Measurements from ENCODE around the gene MSL1.
A peak's percentile ranks its signal among the peaks of the same experiment; 100 is the strongest.

Gene MSL1

GRCh38 chr17:40087049-40087794 lies 34.5 kb upstream of the MSL1 start:
- Mint-ChIP-seq H3K36me3 (ENCODE audit: low read depth) (peaks cover 2% of the 10 kb centered on the region), H3K9me3 (no peaks in the 10 kb centered on the region), H3K27ac (peak overlapping the region; percentile 13), H3K4me1 (ENCODE audit: low read depth) (no peaks in the 10 kb centered on the region), H3K27me3 (ENCODE audit: low read depth) (no peaks in the 10 kb centered on the region), H3K4me3 (no peak overlapping the region)

- H3K36me3 Mint-ChIP-seq (ENCODE audit: low read depth) = peaks cover 2% of the 10 kb centered on the region
- no peaks in the 10 kb centered on the region for H3K27me3 Mint-ChIP-seq (ENCODE audit: low read depth)
Observed at GRCh38 chr17:40087903-40088718, 33.7 kb upstream of the MSL1 start.

GRCh38 chr17:40089077-40089895 lies 32.5 kb upstream of the MSL1 start:
- Mint-ChIP-seq H3K27ac (no peak overlapping the region), H3K4me3 (no peak overlapping the region), H3K27me3 (ENCODE audit: low read depth) (no peaks in the 10 kb centered on the region), H3K4me1 (ENCODE audit: low read depth) (no peaks in the 10 kb centered on the region), H3K9me3 (no peaks in the 10 kb centered on the region), H3K36me3 (ENCODE audit: low read depth) (peaks cover 11% of the 10 kb centered on the region)

More at GRCh38 chr17:40087903-40088718, 33.7 kb upstream of the MSL1 start:
- peak overlapping the region; percentile 22 for H3K27ac Mint-ChIP-seq
- H3K9me3 Mint-ChIP-seq = no peaks in the 10 kb centered on the region
- H3K4me3 Mint-ChIP-seq = no peak overlapping the region
- H3K4me1 Mint-ChIP-seq (ENCODE audit: low read depth) = no peaks in the 10 kb centered on the region

- H3K4me3 Mint-ChIP-seq = no peak overlapping the region
- H3K27ac Mint-ChIP-seq = no peak overlapping the region
- H3K9me3 Mint-ChIP-seq = no peaks in the 10 kb centered on the region
- no peaks in the 10 kb centered on the region for H3K27me3 Mint-ChIP-seq (ENCODE audit: low read depth)
- peaks cover 3% of the 10 kb centered on the region for H3K4me1 Mint-ChIP-seq (ENCODE audit: low read depth)
- peaks cover 12% of the 10 kb centered on the region for H3K36me3 Mint-ChIP-seq (ENCODE audit: low read depth)
Observed at GRCh38 chr17:40090237-40091119, 31.3 kb upstream of the MSL1 start.

GRCh38 chr17:40091691-40092397 lies 29.9 kb upstream of the MSL1 start:
- H3K27me3 Mint-ChIP-seq (ENCODE audit: low read depth) = no peaks in the 10 kb centered on the region
- H3K4me1 Mint-ChIP-seq (ENCODE audit: low read depth) = peaks cover 13% of the 10 kb centered on the region
- no peak overlapping the region for H3K4me3 Mint-ChIP-seq
- no peaks in the 10 kb centered on the region for H3K9me3 Mint-ChIP-seq
- no peak overlapping the region for H3K27ac Mint-ChIP-seq
- H3K36me3 Mint-ChIP-seq (ENCODE audit: low read depth) = peaks cover 16% of the 10 kb centered on the region

GRCh38 chr17:40092581-40092980 lies 29.2 kb upstream of the MSL1 start:
- no peaks in the 10 kb centered on the region for H3K27me3 Mint-ChIP-seq (ENCODE audit: low read depth)
- peaks cover 16% of the 10 kb centered on the region for H3K36me3 Mint-ChIP-seq (ENCODE audit: low read depth)
- no peak overlapping the region for H3K27ac Mint-ChIP-seq
- H3K4me3 Mint-ChIP-seq = no peak overlapping the region
- H3K9me3 Mint-ChIP-seq = no peaks in the 10 kb centered on the region
- peaks cover 20% of the 10 kb centered on the region for H3K4me1 Mint-ChIP-seq (ENCODE audit: low read depth)

GRCh38 chr17:40093005-40093579 lies 28.7 kb upstream of the MSL1 start:
- Mint-ChIP-seq H3K4me3 (no peak overlapping the region), H3K27me3 (ENCODE audit: low read depth) (no peaks in the 10 kb centered on the region), H3K36me3 (ENCODE audit: low read depth) (peaks cover 16% of the 10 kb centered on the region), H3K27ac (no peak overlapping the region), H3K4me1 (ENCODE audit: low read depth) (peaks cover 25% of the 10 kb centered on the region), H3K9me3 (no peaks in the 10 kb centered on the region)

- Mint-ChIP-seq H3K27ac (peak overlapping the region; percentile 42), H3K9me3 (no peaks in the 10 kb centered on the region), H3K4me1 (ENCODE audit: low read depth) (peaks cover 31% of the 10 kb centered on the region), H3K4me3 (no peak overlapping the region), H3K27me3 (ENCODE audit: low read depth) (no peaks in the 10 kb centered on the region), H3K36me3 (ENCODE audit: low read depth) (peaks cover 16% of the 10 kb centered on the region)
Observed at GRCh38 chr17:40093580-40094201, 28.1 kb upstream of the MSL1 start.

- no peaks in the 10 kb centered on the region for H3K9me3 Mint-ChIP-seq
- peak overlapping the region; percentile 31 for H3K27ac Mint-ChIP-seq
- H3K36me3 Mint-ChIP-seq (ENCODE audit: low read depth) = peaks cover 16% of the 10 kb centered on the region
- no peak overlapping the region for H3K4me3 Mint-ChIP-seq
- H3K27me3 Mint-ChIP-seq (ENCODE audit: low read depth) = no peaks in the 10 kb centered on the region
- H3K4me1 Mint-ChIP-seq (ENCODE audit: low read depth) = peaks cover 39% of the 10 kb centered on the region
Observed at GRCh38 chr17:40094874-40095273, 26.9 kb upstream of the MSL1 start.

GRCh38 chr17:40095351-40095943 lies 26.3 kb upstream of the MSL1 start:
- no peaks in the 10 kb centered on the region for H3K27me3 Mint-ChIP-seq (ENCODE audit: low read depth)
- no peaks in the 10 kb centered on the region for H3K9me3 Mint-ChIP-seq
- peaks cover 43% of the 10 kb centered on the region for H3K4me1 Mint-ChIP-seq (ENCODE audit: low read depth)
- peak overlapping the region; percentile 80 for H3K27ac Mint-ChIP-seq
- H3K36me3 Mint-ChIP-seq (ENCODE audit: low read depth) = peaks cover 16% of the 10 kb centered on the region
- peak overlapping the region; percentile 68 for H3K4me3 Mint-ChIP-seq

GRCh38 chr17:40095944-40096791 lies 25.6 kb upstream of the MSL1 start:
- H3K27ac Mint-ChIP-seq = peak overlapping the region; percentile 80
- H3K36me3 Mint-ChIP-seq (ENCODE audit: low read depth) = peaks cover 16% of the 10 kb centered on the region
- H3K4me3 Mint-ChIP-seq = peak overlapping the region; percentile 68
- H3K9me3 Mint-ChIP-seq = no peaks in the 10 kb centered on the region
- H3K4me1 Mint-ChIP-seq (ENCODE audit: low read depth) = peaks cover 50% of the 10 kb centered on the region
- peaks cover 1% of the 10 kb centered on the region for H3K27me3 Mint-ChIP-seq (ENCODE audit: low read depth)

- peak overlapping the region; percentile 80 for H3K27ac Mint-ChIP-seq
- H3K36me3 Mint-ChIP-seq (ENCODE audit: low read depth) = peaks cover 16% of the 10 kb centered on the region
- no peaks in the 10 kb centered on the region for H3K9me3 Mint-ChIP-seq
- peak overlapping the region; percentile 68 for H3K4me3 Mint-ChIP-seq
- peaks cover 4% of the 10 kb centered on the region for H3K27me3 Mint-ChIP-seq (ENCODE audit: low read depth)
- H3K4me1 Mint-ChIP-seq (ENCODE audit: low read depth) = peaks cover 53% of the 10 kb centered on the region
Observed at GRCh38 chr17:40097087-40097486, 24.7 kb upstream of the MSL1 start.

Measured in T-helper 1 cell treated with Interleukin-12 subunit alpha and Interleukin-12 subunit beta and Interleukin-4 antibody, amounts not matched to agents 30 μg/mL and 1 μg/mL, for 36 hours (primary cell).